Measurements from ENCODE around the gene DDX49.
"Not testable (repeated sequence)": the region's sequence is repeated elsewhere in the genome, so short reads cannot be mapped to it uniquely, and the experiment has no call there.

The DDX49 gene

DNA sequence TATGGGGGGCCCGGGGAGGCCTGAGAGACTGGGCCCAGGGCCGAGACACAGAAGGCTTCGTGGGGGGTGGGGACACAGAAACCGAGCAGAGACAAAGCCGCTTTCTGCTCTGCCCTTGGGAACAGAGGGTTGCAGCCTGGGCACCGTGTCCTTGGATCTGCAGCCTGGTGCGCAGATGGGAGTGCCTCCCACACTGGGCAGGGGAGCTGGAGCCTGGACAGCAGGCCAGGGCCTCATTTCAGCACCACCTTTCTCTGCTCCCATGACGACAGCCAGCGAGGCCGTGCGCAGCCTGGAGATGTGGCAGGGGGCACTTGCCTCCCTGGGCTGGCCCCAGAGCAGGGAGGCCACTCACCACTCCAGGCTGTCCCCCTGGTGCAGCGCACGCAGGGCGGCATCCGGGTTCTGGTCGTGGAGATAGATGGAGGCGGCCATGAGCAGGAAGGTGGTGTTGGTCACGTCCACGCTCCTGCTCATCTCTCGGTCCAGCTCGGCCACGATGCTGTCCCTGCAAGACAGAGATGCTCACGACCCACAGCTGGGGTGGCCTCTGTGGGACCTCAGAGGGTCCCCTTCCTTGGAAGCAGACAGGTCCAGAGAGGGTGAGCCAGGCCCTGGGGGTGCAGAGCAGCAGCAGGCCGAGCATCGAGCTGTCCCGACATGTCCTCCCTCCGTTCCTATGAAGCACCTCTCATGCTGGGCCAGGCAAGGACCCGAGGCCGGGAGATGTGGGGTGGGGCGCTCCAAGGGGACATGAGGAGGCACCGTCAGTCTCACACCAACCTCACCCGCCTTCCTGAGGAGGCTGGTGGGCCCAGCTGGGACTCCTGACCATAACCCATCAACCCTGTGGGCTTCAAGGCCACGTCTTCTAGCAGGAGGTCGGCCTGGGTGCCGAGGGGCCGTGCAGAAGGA, 12.7 kb upstream of the DDX49 start:
- no peak overlapping the region for H3K9ac ChIP-seq (ENCODE audit: low read depth, low read length)
- H3K4me1 ChIP-seq (ENCODE audit: control insufficient read depth, insufficient read depth, low read length): no peaks in the 10 kb centered on the region
- H3K9me3 ChIP-seq (ENCODE audit: control insufficient read depth, insufficient read depth, low read length): no peaks in the 10 kb centered on the region
- peaks cover 41% of the 10 kb centered on the region for H3K36me3 ChIP-seq (ENCODE audit: control insufficient read depth, insufficient read depth, low read length)
- H3K27me3 ChIP-seq (ENCODE audit: control insufficient read depth, insufficient read depth, low read length): no peaks in the 10 kb centered on the region
- H3K4me3 ChIP-seq (ENCODE audit: low read depth, low read length): no peak overlapping the region

DNA sequence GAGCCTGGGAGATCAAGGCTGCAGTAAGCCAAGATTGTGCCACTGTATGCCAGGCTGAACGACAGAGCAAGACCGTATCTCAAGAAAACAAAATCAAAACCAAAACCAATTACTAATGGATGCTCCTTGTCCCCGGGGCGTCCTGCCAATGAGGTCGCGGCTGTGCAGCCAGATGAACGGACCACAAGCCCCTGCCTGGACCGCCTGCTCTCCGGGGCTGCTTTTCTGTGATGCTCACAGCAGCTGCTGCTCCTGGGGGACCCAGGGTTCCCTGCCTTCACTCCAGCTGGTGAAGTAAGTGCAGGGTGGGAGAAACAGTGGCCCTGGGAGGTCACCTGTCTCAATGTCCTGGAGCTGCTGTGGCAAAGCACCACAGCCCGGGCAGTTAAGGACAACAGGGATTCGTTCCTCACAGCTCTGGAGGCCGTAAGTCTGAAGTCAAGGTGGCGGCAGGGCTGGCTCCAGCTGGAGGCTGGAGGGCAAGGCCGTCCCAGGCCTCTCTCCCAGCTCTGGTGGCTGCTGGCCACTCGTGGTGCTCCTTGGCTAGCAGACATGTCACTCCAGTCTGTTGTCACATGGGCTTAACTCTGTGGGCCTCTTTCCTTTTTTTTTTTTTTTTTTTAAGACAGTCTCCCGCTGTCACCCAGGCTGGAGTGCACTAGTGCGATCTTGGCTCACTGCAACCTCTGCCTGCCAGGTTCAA, 10.4 kb upstream of the DDX49 start:
- Histone ChIP-seq H3K9me3 (ENCODE audit: control insufficient read depth, insufficient read depth, low read length) (no peaks in the 10 kb centered on the region), H3K9ac (ENCODE audit: low read depth, low read length) (no peak overlapping the region), H3K36me3 (ENCODE audit: control insufficient read depth, insufficient read depth, low read length) (peaks cover 40% of the 10 kb centered on the region), H3K4me3 (ENCODE audit: low read depth, low read length) (no peak overlapping the region), H3K4me1 (ENCODE audit: control insufficient read depth, insufficient read depth, low read length) (no peaks in the 10 kb centered on the region), H3K27me3 (ENCODE audit: control insufficient read depth, insufficient read depth, low read length) (no peaks in the 10 kb centered on the region)

GRCh38 chr19:18910010-18910409, 9.5 kb upstream of the DDX49 start:
- Histone ChIP-seq H3K9ac (ENCODE audit: low read depth, low read length) (no peak overlapping the region), H3K27me3 (ENCODE audit: control insufficient read depth, insufficient read depth, low read length) (no peaks in the 10 kb centered on the region), H3K36me3 (ENCODE audit: control insufficient read depth, insufficient read depth, low read length) (peaks cover 37% of the 10 kb centered on the region), H3K4me1 (ENCODE audit: control insufficient read depth, insufficient read depth, low read length) (no peaks in the 10 kb centered on the region), H3K9me3 (ENCODE audit: control insufficient read depth, insufficient read depth, low read length) (no peaks in the 10 kb centered on the region), H3K4me3 (ENCODE audit: low read depth, low read length) (no peak overlapping the region)

DNA sequence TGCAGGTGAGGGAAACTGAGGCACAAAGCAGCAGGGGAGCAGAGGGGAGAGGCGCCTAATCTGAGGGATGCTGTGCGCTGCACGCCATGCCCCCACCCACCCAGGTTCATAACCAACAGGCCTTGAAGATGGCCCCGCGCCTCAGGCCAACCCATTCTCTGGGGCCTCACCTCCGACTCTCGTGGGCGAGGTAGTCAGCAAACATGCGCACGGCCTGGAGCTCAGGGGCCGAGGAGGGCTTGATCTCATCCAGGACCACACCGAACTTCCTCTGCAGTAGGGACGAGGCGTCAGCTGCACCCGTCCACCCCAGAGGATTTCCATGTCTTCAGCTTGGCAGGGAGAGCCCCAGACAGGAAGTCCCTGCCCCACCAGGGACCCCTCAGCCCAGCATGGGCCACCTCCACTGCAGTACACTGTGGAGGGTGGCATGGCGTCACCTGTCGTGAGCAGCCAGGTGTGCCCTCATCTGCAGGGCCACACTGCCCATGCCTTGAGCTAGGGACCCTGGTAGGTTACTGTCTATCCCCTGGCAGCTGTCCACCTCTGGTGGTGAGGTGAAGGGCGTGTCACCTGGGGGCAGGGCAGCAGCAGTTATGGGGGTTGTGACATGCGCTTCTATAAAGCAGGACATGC, 8.6 kb upstream of the DDX49 start:
- H3K9ac ChIP-seq (ENCODE audit: low read depth, low read length): no peak overlapping the region
- no peaks in the 10 kb centered on the region for H3K27me3 ChIP-seq (ENCODE audit: control insufficient read depth, insufficient read depth, low read length)
- H3K36me3 ChIP-seq (ENCODE audit: control insufficient read depth, insufficient read depth, low read length): peaks cover 41% of the 10 kb centered on the region
- H3K4me3 ChIP-seq (ENCODE audit: low read depth, low read length): no peak overlapping the region
- no peaks in the 10 kb centered on the region for H3K4me1 ChIP-seq (ENCODE audit: control insufficient read depth, insufficient read depth, low read length)
- no peaks in the 10 kb centered on the region for H3K9me3 ChIP-seq (ENCODE audit: control insufficient read depth, insufficient read depth, low read length)

GRCh38 chr19:18912933-18913332, 6.6 kb upstream of the DDX49 start:
- Histone ChIP-seq H3K27me3 (ENCODE audit: control insufficient read depth, insufficient read depth, low read length) (no peaks in the 10 kb centered on the region), H3K36me3 (ENCODE audit: control insufficient read depth, insufficient read depth, low read length) (peaks cover 24% of the 10 kb centered on the region), H3K4me1 (ENCODE audit: control insufficient read depth, insufficient read depth, low read length) (no peaks in the 10 kb centered on the region), H3K9me3 (ENCODE audit: control insufficient read depth, insufficient read depth, low read length) (no peaks in the 10 kb centered on the region), H3K9ac (ENCODE audit: low read depth, low read length) (no peak overlapping the region), H3K4me3 (ENCODE audit: low read depth, low read length) (no peak overlapping the region)

- Histone ChIP-seq H3K9ac (ENCODE audit: low read depth, low read length) (no peak overlapping the region), H3K27me3 (ENCODE audit: control insufficient read depth, insufficient read depth, low read length) (no peaks in the 10 kb centered on the region), H3K36me3 (ENCODE audit: control insufficient read depth, insufficient read depth, low read length) (peaks cover 24% of the 10 kb centered on the region), H3K9me3 (ENCODE audit: control insufficient read depth, insufficient read depth, low read length) (no peaks in the 10 kb centered on the region), H3K4me3 (ENCODE audit: low read depth, low read length) (no peak overlapping the region), H3K4me1 (ENCODE audit: control insufficient read depth, insufficient read depth, low read length) (no peaks in the 10 kb centered on the region)
Observed at GRCh38 chr19:18913466-18913865, 6.0 kb upstream of the DDX49 start.

GRCh38 chr19:18915639-18916038, 3.9 kb upstream of the DDX49 start:
- Histone ChIP-seq H3K36me3 (ENCODE audit: control insufficient read depth, insufficient read depth, low read length) (peaks cover 14% of the 10 kb centered on the region), H3K27me3 (ENCODE audit: control insufficient read depth, insufficient read depth, low read length) (no peaks in the 10 kb centered on the region), H3K9ac (ENCODE audit: low read depth, low read length) (no peak overlapping the region), H3K4me1 (ENCODE audit: control insufficient read depth, insufficient read depth, low read length) (peaks cover 3% of the 10 kb centered on the region), H3K4me3 (ENCODE audit: low read depth, low read length) (no peak overlapping the region), H3K9me3 (ENCODE audit: control insufficient read depth, insufficient read depth, low read length) (no peaks in the 10 kb centered on the region)

DNA sequence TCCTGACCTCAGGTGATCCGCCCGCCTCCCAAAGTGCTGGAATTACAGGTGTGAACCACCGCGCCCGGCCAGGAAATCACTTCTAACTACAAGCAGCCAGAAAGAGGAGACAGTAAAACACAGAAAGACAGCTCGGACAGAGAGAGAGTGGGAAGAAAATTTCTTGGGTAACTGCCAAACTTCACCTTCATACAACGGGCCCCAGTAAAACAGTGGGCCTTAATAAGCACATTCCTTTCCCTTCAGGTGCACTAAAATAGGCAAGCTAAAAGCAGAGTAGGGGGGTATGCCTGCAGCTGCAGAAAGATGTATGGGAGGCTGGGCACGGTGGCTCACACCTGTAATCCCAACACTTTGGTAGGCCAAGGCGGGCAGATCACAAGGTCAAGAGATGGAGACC, 1.9 kb upstream of the DDX49 start:
- not testable (repeated sequence) for H3K27me3 ChIP-seq (ENCODE audit: control insufficient read depth, insufficient read depth, low read length)

DNA sequence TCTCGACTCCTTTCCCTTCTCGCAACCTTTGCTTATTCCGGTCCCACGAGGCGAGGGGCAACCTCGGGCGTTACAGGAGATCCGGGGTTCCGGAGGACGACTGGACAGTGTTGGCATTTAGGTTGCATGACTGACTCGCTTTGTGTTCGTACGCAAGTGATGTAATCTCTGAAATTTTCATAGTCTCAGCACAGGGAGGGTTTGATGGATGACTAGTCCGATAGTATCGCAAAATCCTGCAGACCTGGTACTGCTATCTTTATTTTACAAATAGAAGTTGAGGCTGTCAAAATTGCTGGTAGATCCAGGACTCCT, 342 bp downstream of the DDX49 start:
- Histone ChIP-seq H3K9ac (ENCODE audit: low read depth, low read length) (peak overlapping the region; percentile 28), H3K27me3 (ENCODE audit: control insufficient read depth, insufficient read depth, low read length) (no peaks in the 10 kb centered on the region), H3K4me1 (ENCODE audit: control insufficient read depth, insufficient read depth, low read length) (peaks cover 3% of the 10 kb centered on the region), H3K36me3 (ENCODE audit: control insufficient read depth, insufficient read depth, low read length) (peaks cover 25% of the 10 kb centered on the region), H3K4me3 (ENCODE audit: low read depth, low read length) (peak overlapping the region; percentile 88), H3K9me3 (ENCODE audit: control insufficient read depth, insufficient read depth, low read length) (no peaks in the 10 kb centered on the region)

More for the DNA sequence above, 1.9 kb upstream of the DDX49 start:
- H3K4me1 ChIP-seq (ENCODE audit: control insufficient read depth, insufficient read depth, low read length); H3K9ac ChIP-seq (ENCODE audit: low read depth, low read length); H3K4me3 ChIP-seq (ENCODE audit: low read depth, low read length); H3K9me3 ChIP-seq (ENCODE audit: control insufficient read depth, insufficient read depth, low read length): not testable (repeated sequence)
- peaks cover 19% of the 10 kb centered on the region for H3K36me3 ChIP-seq (ENCODE audit: control insufficient read depth, insufficient read depth, low read length)

- peak overlapping the region; percentile 28 for H3K9ac ChIP-seq (ENCODE audit: low read depth, low read length)
- no peaks in the 10 kb centered on the region for H3K27me3 ChIP-seq (ENCODE audit: control insufficient read depth, insufficient read depth, low read length)
- peaks cover 3% of the 10 kb centered on the region for H3K4me1 ChIP-seq (ENCODE audit: control insufficient read depth, insufficient read depth, low read length)
- H3K4me3 ChIP-seq (ENCODE audit: low read depth, low read length): peak overlapping the region; percentile 88
- no peaks in the 10 kb centered on the region for H3K9me3 ChIP-seq (ENCODE audit: control insufficient read depth, insufficient read depth, low read length)
- H3K36me3 ChIP-seq (ENCODE audit: control insufficient read depth, insufficient read depth, low read length): peaks cover 19% of the 10 kb centered on the region
Observed at GRCh38 chr19:18920400-18920799, 885 bp downstream of the DDX49 start.

- Histone ChIP-seq H3K27me3 (ENCODE audit: control insufficient read depth, insufficient read depth, low read length) (no peaks in the 10 kb centered on the region), H3K4me1 (ENCODE audit: control insufficient read depth, insufficient read depth, low read length) (peaks cover 3% of the 10 kb centered on the region), H3K4me3 (ENCODE audit: low read depth, low read length) (no peak overlapping the region), H3K36me3 (ENCODE audit: control insufficient read depth, insufficient read depth, low read length) (peaks cover 24% of the 10 kb centered on the region), H3K9me3 (ENCODE audit: control insufficient read depth, insufficient read depth, low read length) (no peaks in the 10 kb centered on the region), H3K9ac (ENCODE audit: low read depth, low read length) (no peak overlapping the region)
Observed at GRCh38 chr19:18921593-18921992, 2.1 kb downstream of the DDX49 start.

Data from iPS-15b (cell line).